ENCODE data around the gene HMX3.
"Not testable (repeated sequence)": the region's sequence is repeated elsewhere in the genome, so short reads cannot be mapped to it uniquely, and the experiment has no call there.

HMX3 gene

GRCh38 chr10:123149162-123149567 is 13.4 kb downstream of the HMX3 start:
- FAIRE-seq: no peak

- no peak for FAIRE-seq
Observed at GRCh38 chr10:123149568-123150270, 13.9 kb downstream of the HMX3 start.

GRCh38 chr10:123150271-123150985 is 14.7 kb downstream of the HMX3 start:
- no peak for FAIRE-seq

GRCh38 chr10:123150986-123151736 is 15.4 kb downstream of the HMX3 start:
- no peak for FAIRE-seq

GRCh38 chr10:123151737-123152135 is 16.0 kb downstream of the HMX3 start:
- FAIRE-seq: no peak

GRCh38 chr10:123153486-123154091 is 17.8 kb downstream of the HMX3 start:
- no peak for FAIRE-seq

- peak; percentile 98 for FAIRE-seq
Observed at GRCh38 chr10:123154092-123154710, 18.4 kb downstream of the HMX3 start, which contains the start of gene BUB3. Gene BUB3 (plus strand): TSS chr10:123154402. CDS start chr10:123154918, 516 bp downstream.

- no peak for FAIRE-seq
Observed at GRCh38 chr10:123154711-123155505, 19.1 kb downstream of the HMX3 start.

- no peak for FAIRE-seq
Observed at GRCh38 chr10:123156078-123156477, 20.3 kb downstream of the HMX3 start.

GRCh38 chr10:123157210-123157609 is 21.4 kb downstream of the HMX3 start:
- no peak for FAIRE-seq

- no peak for FAIRE-seq
Observed at GRCh38 chr10:123158682-123159081, 22.9 kb downstream of the HMX3 start.

GRCh38 chr10:123160311-123160980 is 24.7 kb downstream of the HMX3 start:
- no peak for FAIRE-seq

- no peak for FAIRE-seq
Observed at GRCh38 chr10:123164319-123164718, 28.5 kb downstream of the HMX3 start.

GRCh38 chr10:123165445-123166072 is 29.8 kb downstream of the HMX3 start:
- FAIRE-seq: no peak

GRCh38 chr10:123166618-123167017 is 30.8 kb downstream of the HMX3 start:
- no peak for FAIRE-seq

- no peak for FAIRE-seq
Observed at GRCh38 chr10:123170961-123171360, 35.2 kb downstream of the HMX3 start.

GRCh38 chr10:123171616-123172015 is 35.8 kb downstream of the HMX3 start:
- FAIRE-seq: not testable (repeated sequence)

- no peak for FAIRE-seq
Observed at GRCh38 chr10:123175389-123176387, 39.9 kb downstream of the HMX3 start.

GRCh38 chr10:123178390-123178789 is 42.6 kb downstream of the HMX3 start:
- not testable (repeated sequence) for FAIRE-seq
